Activated B cell treated with CpG ODN at 0.5 μM for 24 hours (primary cell): ENCODE results near the gene MAT2A. TPM values are rescaled to one million over a fixed set of nuclear protein-coding genes. Genes with fewer than 3 reads are reported as not detected.

Experiments used
- ATAC-seq: fragments of 200-7000 bp; cut with Tn5 transposase; one replicate; pipeline ENCODE4 v1.10.0; 2021; ENCODE audit warnings: low read depth, mild to moderate bottlenecking, moderate library complexity
- CTCF ChIA-PET: fragments of 350-600 bp; sonication (Branson Sonifier 250); formaldehyde crosslinking; loops from one replicate; lab custom pipeline; 2021; ENCODE audit warnings: antibody characterized with exemption; lab: Charles Lee
- POLR2A ChIA-PET: fragments of 350-600 bp; sonication (Branson Sonifier 250); formaldehyde crosslinking; loops from one replicate; lab custom pipeline; 2021; ENCODE audit warnings: antibody characterized with exemption; lab: Charles Lee
- DNase-seq: peaks from one replicate; pipeline ENCODE4 v3.0.0; 2022
- H3K27ac Mint-ChIP-seq: one replicate; pipeline ENCODE4 v1.8.0; 2020; ENCODE audit warnings: mixed read lengths
- H3K27me3 Mint-ChIP-seq: one replicate; pipeline ENCODE4 v1.8.0; 2021; ENCODE audit warnings: mixed read lengths
- H3K36me3 Mint-ChIP-seq: one replicate; pipeline ENCODE4 v1.8.0; 2021; ENCODE audit warnings: low read depth, mixed read lengths
- H3K4me1 Mint-ChIP-seq: one replicate; pipeline ENCODE4 v1.8.0; 2021; ENCODE audit warnings: mixed read lengths
- H3K4me3 Mint-ChIP-seq: one replicate; pipeline ENCODE4 v1.8.0; 2020; ENCODE audit warnings: mild to moderate bottlenecking, mixed read lengths
- H3K9me3 Mint-ChIP-seq: one replicate; pipeline ENCODE4 v1.8.0; 2020; ENCODE audit warnings: mixed read lengths
- CTCF ChIP-seq: fragments of 200-600 bp; IDR thresholded peaks from one replicate; pipeline ENCODE4 v1.8.0; 2022; ENCODE audit warnings: antibody characterized with exemption, mild to moderate bottlenecking
- intact Hi-C: fragments of 100-400 bp; cut with micrococcal nuclease; formaldehyde crosslinking; loops from one replicate; pipeline ENCODE4 v1.15.1; 2024
- total RNA-seq: library from RNA; stranded (reverse); gene quantifications from 2 replicates; pipeline ENCODE4 v1.2.3, GENCODE V29; 2022

Gene MAT2A
- total RNA-seq, 1 donor from 2014 or later = 265 TPM

DNA sequence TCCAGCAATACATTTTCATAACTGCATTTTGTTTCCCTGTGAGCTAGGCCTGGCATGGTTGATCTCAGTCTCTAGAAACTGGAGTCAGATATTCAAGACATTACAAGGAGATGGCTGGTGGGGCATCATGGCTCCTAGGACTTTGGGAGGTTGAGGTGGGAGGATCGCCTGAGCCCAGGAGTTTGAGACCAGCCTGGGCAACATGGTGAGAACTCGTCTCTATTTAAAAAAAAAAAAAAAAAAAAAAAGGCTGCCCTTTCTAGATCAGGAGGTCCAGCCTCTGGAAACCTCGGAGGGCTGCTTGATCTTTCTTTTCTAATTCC is 38.1 kb downstream of the MAT2A start:
- ATAC-seq = no peak
- Mint-ChIP-seq H3K9me3 (no peaks in the 10 kb centered on the region), H3K4me3 (peak overlapping the region; percentile 94), H3K4me1 (peaks cover 37% of the 10 kb centered on the region), H3K27me3 (no peaks in the 10 kb centered on the region), H3K36me3 (peaks cover 18% of the 10 kb centered on the region), H3K27ac (peak overlapping the region; percentile 93)
- DNase-seq = no peak
- ChIA-PET CTCF (no interaction called here), POLR2A (interaction anchor here (0.6 to 4.9 kb wide), 9 partner anchors 11 to 158 kb away, joined by 3 to 45 read pairs (median 11); partner anchors contain the start of genes C2orf68, GGCX, MAT2A and RNF181)
- intact Hi-C loops = loop anchor here (1.0 to 2.0 kb wide), 3 partner anchors 16 to 40 kb away; partner anchors contain the start of genes GGCX, RNF181 and USP39
- TF ChIP-seq CTCF = no peak

DNA sequence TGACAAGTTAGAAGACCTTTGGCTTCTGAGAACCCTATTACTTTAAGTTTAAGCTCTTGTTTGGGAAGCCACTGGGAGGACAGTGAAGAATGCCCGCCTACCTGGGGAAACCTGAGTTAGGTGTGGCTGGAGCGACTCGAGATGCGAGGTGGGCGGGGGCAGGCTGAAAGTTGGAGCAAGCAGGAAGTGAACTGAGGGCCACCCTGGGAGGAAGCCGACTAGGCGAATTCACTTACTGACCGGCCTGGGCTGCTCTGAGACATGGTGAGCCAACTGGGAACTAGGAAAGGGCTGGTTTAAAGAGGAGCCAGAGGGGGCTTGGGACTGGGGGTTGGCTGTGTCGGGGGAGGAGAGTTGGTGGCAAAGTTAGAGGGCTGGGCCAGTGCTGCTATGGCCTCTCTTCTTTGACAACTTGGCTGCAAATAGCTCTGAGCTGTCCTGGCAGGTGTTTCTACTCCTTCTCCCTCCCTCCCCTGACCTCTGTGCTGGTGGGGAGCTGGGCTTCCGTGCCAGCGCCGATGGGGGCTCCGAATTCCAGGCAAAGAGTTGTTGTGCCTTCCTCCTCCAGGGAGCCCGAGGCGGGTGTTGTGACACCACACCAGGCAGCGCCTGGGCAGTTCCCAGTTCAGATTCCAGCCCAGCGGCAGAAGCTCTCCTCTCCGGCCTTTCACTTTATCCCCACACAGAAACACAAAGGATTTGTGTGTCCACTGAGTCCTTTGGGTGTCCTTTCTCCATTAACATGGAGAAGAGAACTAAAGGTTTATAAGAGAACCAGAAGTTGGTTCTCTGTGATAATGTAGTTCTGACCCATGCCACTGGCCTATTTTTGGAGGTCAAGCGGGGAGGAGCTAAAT is 38.6 kb downstream of the MAT2A start, which contains the start of gene VAMP8:
TSS of gene VAMP8 (plus strand) at position 201 of the 857 bp plus-strand sequence. CDS start at position 262, 61 bp downstream.
- ChIA-PET POLR2A (interaction anchor here (0.6 to 4.9 kb wide), 14 partner anchors 10 to 223 kb away, joined by 3 to 45 read pairs (median 6); partner anchors contain the start of genes C2orf68, ELMOD3, GGCX and MAT2A), CTCF (no interaction called here)
- peak within 1 kb of the TSS; percentile 93 for H3K27ac Mint-ChIP-seq
- peak within 1 kb of the TSS; percentile 94 for H3K4me3 Mint-ChIP-seq
- no peak for TF ChIP-seq CTCF
- intact Hi-C loops = loop anchor here (1.0 to 2.0 kb wide), 5 partner anchors 10 to 39 kb away; partner anchors contain the start of genes GGCX, RNF181, TMEM150A and USP39
- H3K4me1 Mint-ChIP-seq = peaks cover 37% of the 10 kb centered on the region
- H3K9me3 Mint-ChIP-seq = no peaks in the 10 kb centered on the region
- ATAC-seq = peak; percentile 76
- no peaks in the 10 kb centered on the region for H3K27me3 Mint-ChIP-seq
- H3K36me3 Mint-ChIP-seq = peaks cover 23% of the 10 kb centered on the region
- peak; percentile 56 for DNase-seq

DNA sequence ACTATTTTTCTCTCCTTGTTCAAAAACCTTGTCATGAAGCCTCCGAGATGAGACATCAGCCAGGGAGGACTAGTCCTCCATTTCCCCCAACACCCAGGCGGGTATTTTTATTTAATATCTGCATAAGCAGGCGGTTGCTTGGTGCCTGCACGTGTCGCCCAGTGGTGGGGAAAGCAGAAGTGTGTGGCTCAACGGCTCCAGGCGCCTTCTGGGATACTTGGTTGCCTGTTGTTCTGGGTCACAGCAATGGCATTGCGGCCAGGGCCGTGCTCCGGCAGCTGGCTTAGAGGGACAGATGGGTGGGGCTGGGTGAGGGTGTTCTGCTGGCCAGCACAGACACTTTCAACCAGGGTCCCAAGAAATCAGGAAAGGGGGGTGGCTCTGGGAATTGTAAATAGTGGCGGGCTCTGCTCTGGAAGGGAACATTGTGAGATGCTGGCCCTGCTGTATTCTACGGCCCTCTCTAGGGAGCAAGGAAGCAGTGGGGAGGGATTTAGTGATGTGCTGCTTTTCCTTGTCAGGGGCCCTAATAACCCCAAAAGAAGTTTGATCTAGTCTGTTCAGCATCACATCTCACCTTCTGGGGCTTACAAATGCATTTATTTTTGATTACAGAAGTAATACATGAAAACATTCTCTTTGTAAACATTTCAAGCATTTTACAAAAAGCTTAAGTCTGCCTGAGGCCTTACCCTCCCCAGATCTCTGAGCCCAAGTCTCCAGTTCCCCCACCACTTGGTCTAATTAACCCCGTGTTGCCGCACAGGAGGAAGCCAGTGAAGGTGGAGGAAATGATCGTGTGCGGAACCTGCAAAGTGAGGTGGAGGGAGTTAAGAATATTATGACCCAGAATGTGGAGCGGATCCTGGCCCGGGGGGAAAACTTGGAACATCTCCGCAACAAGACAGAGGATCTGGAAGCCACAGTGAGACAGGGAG is 39.5 kb downstream of the MAT2A start:
- CTCF ChIA-PET = no interaction called here
- peaks cover 26% of the 10 kb centered on the region for H3K36me3 Mint-ChIP-seq
- no peak for TF ChIP-seq CTCF
- POLR2A ChIA-PET = interaction anchor here (0.6 to 4.9 kb wide), 16 partner anchors 9 to 224 kb away, joined by 3 to 45 read pairs (median 6); partner anchors contain the start of genes C2orf68, ELMOD3, GGCX and MAT2A
- H3K4me3 Mint-ChIP-seq = peak overlapping the region; percentile 94
- no peaks in the 10 kb centered on the region for H3K9me3 Mint-ChIP-seq
- H3K27ac Mint-ChIP-seq = peak overlapping the region; percentile 93
- intact Hi-C loops = loop anchor here (1.0 kb wide), 2 partner anchors 9 to 24 kb away; partner anchors contain the start of gene TMEM150A
- peaks cover 39% of the 10 kb centered on the region for H3K4me1 Mint-ChIP-seq
- peak; percentile 41 for DNase-seq
- peak; percentile 76 for ATAC-seq
- H3K27me3 Mint-ChIP-seq = no peaks in the 10 kb centered on the region

GRCh38 chr2:85579266-85579935 is 40.4 kb downstream of the MAT2A start:
- peaks cover 45% of the 10 kb centered on the region for H3K4me1 Mint-ChIP-seq
- H3K36me3 Mint-ChIP-seq = peaks cover 27% of the 10 kb centered on the region

More at GRCh38 chr2:85579266-85579935, 40.4 kb downstream of the MAT2A start:
- H3K9me3 Mint-ChIP-seq = no peaks in the 10 kb centered on the region
- intact Hi-C loops = no loop called here
- TF ChIP-seq CTCF = no peak
- peak overlapping the region; percentile 93 for H3K27ac Mint-ChIP-seq
- H3K27me3 Mint-ChIP-seq = no peaks in the 10 kb centered on the region
- H3K4me3 Mint-ChIP-seq = peak overlapping the region; percentile 94
- POLR2A ChIA-PET = interaction anchor here (0.8 to 4.9 kb wide), 8 partner anchors 9 to 252 kb away, joined by 4 to 45 read pairs (median 6); partner anchors contain the start of genes ELMOD3, MAT2A, RETSAT and RNF181
- ATAC-seq (no peak), DNase-seq (no peak)
- CTCF ChIA-PET = no interaction called here
